HuH-7 (cell line): Measurements from ENCODE around the gene PRKAA2.
"Not testable (repeated sequence)": the region's sequence is repeated elsewhere in the genome, so short reads cannot be mapped to it uniquely, and the experiment has no call there.

Experiments used
- DNase-seq: peaks from one replicate; pipeline ENCODE4 v3.0.0; 2011; ENCODE audit warnings: low spot score

PRKAA2 gene

GRCh38 chr1:56644919-56645676, at the start of gene PRKAA2:
Gene PRKAA2, plus strand, starts transcription at chr1:56645314. Its CDS starts 74 bp downstream, at chr1:56645388.
- DNase-seq: peak; percentile 56

DNA sequence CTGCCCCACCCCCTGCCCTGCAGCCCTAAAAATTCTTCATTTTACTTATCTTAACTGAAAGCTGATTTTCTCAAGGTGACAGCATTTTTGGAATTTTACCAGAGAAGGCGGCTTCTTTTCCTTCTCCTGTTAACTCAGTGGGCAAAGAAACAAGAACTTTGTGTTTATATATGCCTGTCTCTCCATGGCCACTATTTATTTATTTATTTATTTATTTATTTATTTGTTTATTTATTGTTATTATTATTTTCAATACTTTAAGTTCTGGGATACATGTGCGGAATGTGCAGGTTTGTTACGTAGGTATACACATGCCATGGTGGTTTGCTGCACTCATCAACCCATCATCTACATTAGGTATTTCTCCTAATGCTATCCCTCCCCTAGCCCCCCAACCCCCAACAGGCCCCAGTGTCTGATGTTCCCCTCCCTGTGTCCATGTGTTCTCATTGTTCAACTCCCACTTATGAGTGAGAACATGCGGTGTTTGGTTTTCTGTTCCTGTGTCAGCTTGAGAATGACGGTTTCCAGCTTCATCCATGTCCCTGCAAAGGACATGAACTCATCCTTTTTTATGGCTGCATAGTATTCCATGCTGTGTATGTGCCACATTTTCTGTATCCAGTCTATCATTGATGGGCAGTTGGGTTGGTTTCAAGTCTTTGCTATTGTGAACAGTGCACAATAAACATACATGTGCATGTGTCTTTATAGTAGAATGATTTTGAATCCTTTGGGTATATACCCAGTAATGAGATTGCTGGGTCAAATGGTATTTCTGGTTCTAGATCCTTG, 49.5 kb upstream of the PRKAA2 start:
- not testable (repeated sequence) for DNase-seq

- DNase-seq: not testable (repeated sequence)
Measured at GRCh38 chr1:56610097-56610496, 35.0 kb upstream of the PRKAA2 start.

DNA sequence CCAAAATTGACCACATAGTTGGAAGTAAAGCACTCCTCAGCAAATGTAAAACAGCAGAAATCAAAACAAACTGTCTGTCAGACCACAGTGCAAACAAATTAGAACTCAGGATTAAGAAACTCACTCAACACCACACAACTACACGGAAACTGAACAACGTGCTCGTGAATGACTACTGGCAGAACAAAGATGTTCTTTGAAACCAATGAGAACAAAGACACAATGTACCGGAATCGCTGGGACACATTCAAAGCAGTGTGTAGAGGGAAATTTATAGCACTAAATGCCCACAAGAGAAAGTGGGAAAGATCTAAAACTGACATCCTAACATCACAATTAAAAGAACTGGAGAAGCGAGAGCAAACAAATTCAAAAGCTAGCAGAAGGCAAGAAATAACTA, 34.3 kb upstream of the PRKAA2 start:
- not testable (repeated sequence) for DNase-seq

- no peak for DNase-seq
Measured at GRCh38 chr1:56617141-56617540, 28.0 kb upstream of the PRKAA2 start.

DNA sequence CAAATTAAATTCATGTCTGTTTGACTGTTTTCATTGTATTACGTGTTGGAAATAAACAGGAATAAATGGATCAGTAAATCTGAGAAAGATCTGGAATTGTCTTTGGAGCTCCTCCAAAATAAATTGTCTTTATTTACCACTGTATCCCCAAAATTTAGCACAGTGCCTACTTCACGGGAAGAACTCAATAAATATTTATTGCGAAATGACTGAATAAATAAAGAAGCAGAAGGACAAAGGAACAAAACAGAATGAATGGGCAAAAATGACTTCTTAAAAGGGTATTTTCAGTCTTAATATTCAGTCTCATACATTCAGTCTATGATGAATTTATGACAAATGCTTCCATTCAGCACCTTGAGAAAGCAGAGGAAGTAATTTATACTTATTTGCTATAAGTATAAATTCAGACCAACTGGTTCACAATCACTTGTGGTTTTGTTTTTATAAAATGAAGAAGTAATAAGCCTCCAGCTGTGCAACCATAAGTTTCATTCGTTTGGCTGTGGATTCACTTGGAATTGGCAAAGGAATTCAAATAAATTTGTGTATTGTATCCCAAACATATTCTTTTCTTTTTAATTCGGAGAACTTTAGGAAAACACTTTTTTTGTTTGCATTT, 19.2 kb upstream of the PRKAA2 start:
- no peak for DNase-seq

DNA sequence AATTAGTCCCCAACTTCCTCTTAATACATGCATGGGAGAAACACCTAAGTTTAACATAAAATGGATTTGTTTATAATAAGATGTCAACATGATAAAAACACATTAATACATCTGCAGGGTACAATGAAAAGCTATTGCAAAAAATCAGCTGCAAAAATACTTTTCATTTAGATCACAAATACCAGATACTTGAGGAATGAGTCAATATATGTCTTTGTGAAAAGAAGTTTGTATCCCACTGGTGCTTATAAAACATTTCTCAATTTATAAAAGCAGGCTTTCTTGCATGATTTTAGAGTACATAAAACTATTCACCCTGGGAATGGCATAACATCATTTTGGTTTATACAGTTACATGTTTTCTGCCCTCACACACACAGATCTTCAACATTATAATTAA, 18.6 kb upstream of the PRKAA2 start:
- no peak for DNase-seq

DNA sequence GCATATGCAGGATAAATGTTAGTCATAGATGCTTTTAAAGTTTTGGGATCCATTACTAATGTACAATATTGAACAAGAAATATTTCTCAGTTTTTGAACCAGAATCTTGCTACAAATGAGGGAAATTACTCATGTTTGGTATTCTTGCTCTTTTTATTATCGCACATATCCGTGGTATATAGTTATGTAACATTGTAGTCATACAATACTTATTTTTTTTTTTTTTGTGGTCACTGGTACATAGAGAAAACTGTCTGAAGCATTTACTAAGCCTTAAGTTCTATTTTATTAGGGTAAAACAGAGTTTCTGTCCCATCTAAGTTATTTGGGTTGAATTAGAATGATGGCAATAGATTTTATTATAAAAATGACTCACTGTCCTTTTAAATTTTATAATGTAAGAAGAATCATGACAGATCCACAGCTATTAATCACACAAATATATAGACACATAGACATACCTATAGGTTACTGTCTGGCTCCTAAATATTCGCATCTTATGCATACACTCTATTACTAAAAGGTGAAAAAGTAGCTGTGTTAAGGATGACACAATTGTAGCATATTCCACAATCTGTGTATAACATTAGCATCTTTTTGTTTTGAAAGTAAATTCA, 18.0 kb upstream of the PRKAA2 start:
- no peak for DNase-seq

GRCh38 chr1:56627636-56628039, 17.5 kb upstream of the PRKAA2 start:
- no peak for DNase-seq

GRCh38 chr1:56630786-56631185, 14.3 kb upstream of the PRKAA2 start:
- DNase-seq: no peak

GRCh38 chr1:56631901-56632300, 13.2 kb upstream of the PRKAA2 start:
- no peak for DNase-seq

DNA sequence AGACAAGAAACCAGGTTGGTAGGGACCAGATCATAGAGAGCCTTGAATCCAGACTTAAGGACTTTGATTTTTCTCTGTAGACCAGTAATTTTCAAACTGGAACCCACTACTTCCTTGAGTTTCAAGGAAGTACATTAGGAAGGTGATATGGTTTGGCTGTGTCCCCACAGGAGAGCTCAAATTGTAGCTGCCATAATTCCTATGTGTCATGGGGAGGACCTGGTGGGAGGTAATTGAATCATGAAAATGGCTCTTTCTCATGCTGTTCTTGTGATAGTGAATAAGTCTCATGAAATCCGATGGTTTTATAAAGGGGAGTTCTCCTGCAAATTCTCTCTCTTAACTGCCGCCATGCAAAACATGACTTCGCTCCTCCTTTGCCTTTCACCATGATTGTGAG, 10.1 kb upstream of the PRKAA2 start:
- DNase-seq: no peak

DNA sequence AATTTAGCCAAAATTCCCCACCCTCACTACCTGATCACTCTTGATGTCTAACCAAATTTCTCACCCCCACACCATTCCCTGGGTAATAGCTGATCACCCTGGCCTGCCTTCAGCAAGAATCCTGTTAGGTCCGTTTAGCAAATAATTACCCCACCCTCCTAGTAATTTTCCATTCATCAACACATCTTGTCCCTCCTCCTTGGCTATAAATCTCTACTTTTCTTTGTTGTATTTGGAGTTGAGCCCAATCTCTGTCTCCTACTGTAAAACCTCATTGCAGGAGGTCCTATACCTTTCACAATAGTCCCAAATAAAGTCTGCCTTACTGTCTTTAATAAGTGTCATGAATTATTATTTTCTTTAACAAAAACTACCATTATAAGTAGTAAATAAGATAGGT, 6.9 kb upstream of the PRKAA2 start:
- DNase-seq: no peak

DNA sequence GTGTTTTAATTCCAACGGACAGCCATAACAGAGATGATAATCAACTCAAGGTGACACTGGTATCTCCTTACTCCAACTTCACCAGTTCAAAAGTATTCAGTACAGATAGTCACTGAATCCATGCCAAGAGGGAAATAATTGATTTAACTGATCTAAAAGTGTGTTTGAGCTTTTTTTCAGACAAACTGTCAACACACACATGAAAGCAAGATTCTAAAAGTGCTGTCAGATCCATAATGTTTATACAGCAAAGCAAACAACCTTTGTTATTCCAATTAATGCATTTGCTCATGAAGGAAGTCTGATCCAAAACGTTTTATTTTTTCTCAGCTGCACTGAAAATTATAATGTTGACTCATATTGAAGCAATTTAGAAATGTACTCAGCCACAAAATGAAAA, 5.9 kb upstream of the PRKAA2 start:
- no peak for DNase-seq

DNA sequence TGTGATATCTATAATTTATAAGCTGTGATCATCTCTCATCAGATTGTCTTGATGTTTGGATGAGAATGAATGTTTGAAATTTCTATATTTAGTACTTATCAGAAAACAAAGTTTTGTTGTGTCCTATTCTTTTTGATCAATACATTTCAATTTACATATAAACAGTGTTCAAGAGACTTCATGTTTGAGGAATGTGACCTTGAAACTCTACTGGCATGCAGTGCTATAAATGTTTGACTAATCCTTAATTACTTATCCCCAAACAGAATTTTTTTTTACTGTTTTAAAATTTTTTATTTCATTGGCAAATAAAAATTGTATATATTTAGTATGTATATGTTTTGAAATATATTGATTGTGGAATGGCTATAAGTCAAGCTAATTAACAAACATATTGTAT, 1.5 kb upstream of the PRKAA2 start:
- no peak for DNase-seq

DNA sequence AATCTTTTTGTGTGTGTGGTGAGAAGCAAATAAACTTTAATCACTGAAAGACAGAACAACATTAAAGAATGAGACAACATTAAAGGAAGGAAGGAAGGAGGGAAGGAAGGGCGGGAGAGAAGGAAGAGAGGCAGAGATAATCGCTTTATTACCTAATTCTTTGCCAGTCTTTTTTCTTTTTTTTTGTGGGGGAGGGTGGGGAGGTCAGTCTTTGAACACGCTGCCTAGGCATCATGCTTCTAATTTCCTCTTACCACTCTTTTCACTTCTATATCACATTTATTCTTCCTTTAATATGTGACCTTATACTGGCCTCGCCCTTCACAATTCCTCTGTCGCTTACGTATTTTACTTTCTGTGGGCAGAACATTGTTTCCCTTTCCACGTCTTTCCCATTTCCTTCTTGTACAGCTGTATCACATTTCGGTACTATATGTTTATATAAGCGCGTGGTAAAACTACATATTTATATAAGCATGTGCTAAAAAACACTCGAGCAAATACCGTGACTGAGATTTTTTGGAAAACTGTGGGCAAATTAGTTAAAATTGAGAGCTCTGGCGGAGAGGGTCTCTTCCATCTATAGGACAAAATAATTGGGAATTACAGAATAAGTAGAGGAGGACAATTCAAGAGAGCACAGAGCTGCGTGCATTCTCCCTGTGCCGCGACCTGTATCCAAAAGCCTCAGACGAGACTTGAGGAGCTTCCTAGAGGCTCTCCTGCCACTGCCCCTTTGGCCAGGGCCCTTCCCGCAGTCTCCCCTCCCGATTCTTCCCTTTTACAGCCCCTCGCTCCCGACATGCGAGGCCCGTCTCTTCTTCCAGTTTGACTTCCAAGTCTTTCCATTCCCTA, 823 bp upstream of the PRKAA2 start:
- DNase-seq: no peak

- DNase-seq: peak; percentile 17
Measured at GRCh38 chr1:56645677-56646305, 677 bp downstream of the PRKAA2 start.

- no peak for DNase-seq
Measured at GRCh38 chr1:56646611-56647010, 1.5 kb downstream of the PRKAA2 start.

GRCh38 chr1:56647106-56647505, 2.0 kb downstream of the PRKAA2 start:
- no peak for DNase-seq

DNA sequence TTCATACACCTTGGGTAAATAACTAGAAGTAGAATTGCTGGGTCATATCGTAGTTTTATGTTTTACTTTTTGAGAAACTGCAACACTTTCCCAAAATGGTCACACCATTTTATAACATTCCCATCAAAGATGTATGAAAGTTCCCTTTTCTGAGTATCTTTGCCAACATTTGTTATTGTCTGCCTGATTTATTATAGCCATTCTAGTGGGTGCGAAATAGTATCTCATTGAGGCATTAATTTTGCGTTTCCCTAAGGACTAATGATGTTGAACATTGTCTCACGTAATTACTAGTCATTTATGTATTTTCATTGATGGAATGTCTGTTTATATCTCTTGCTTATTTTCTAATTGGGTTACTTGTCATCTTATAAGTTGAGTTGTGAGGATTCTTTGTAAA, 3.4 kb downstream of the PRKAA2 start:
- no peak for DNase-seq
